ENCODE results near the gene SMPX. TPM values are rescaled to one million over a fixed set of nuclear protein-coding genes. Genes with fewer than 3 reads are reported as not detected.

Gene SMPX
- total RNA-seq (2022; extraction: Qiagen RNA extraction), result 0.11 to 0.14 TPM in 2 of 5 replicates, not detected in the others

DNA sequence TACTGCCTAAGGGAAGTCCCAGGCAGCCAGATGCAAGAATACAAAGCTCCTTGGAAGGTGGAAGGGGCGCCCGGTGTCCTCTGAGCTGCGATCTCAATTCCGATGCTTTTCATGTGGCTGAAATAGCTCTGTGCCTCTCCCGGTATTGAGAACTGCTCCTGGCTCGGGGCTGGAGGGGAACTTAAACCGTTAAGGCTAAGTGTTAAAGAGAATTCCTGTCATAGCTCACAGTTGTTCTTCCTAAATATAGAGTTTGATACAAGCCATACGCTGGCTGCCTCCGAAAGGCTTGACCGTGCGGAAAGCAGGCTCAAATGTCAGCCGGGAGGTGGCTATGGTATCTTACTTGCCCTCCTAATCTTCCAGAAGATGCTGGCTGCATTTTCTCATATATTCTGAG is at the start of gene SMPX:
TSS of gene SMPX (minus strand) at position 157 of the 400 bp plus-strand sequence. CDS start 3,826 bp downstream, outside the sequence.

GRCh38 chrX:21658152-21658737 is 99.7 kb downstream of the SMPX start, which contains the start of gene KLHL34:
Gene KLHL34 (minus strand): TSS chrX:21658330. CDS start chrX:21657788, 542 bp downstream.

Other genes with a start within 250 kb of the SMPX start
- gene KLHL34, start 99.8 kb downstream of the SMPX start, total RNA-seq (2022; extraction: Qiagen RNA extraction), result not detected in 5 replicates
- gene MBTPS2, start 81.5 kb upstream of the SMPX start, total RNA-seq (2022; extraction: Qiagen RNA extraction), result 21.4 to 29.1 TPM (median 26.3 TPM) in 5 replicates
- gene YY2, start 97.9 kb upstream of the SMPX start, total RNA-seq (2022; extraction: Qiagen RNA extraction), result 1.8 to 2.5 TPM (median 2.1 TPM) in 5 replicates
- 203 to 220 TPM (median 210 TPM) in 5 replicates for gene SMS, start 182.6 kb upstream of the SMPX start, total RNA-seq (2022; extraction: Qiagen RNA extraction)